Measurements from ENCODE around the gene DLGAP1.
A peak's percentile ranks its signal among the peaks of the same experiment; 100 is the strongest.

Gene DLGAP1

DNA sequence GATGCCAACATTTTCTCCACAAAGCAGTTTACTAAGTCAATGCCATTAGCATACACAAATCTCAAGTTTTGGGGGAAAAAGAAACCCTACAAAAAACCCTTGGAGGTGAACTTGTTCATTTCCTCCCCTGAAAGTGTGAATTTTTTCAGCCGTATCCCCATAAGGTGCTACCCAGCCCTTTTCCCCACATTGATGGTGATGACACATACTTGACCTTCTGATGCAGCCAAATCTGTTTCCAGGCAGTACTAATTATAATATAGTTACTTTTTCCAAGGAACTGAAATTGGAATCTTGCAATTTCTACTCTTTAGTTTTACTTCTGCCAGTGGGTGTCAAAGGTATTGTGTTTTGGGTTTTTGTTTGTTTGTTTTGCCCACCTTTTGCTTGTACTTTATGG lies 530.7 kb downstream of the DLGAP1 start:
- no peak for FAIRE-seq

DNA sequence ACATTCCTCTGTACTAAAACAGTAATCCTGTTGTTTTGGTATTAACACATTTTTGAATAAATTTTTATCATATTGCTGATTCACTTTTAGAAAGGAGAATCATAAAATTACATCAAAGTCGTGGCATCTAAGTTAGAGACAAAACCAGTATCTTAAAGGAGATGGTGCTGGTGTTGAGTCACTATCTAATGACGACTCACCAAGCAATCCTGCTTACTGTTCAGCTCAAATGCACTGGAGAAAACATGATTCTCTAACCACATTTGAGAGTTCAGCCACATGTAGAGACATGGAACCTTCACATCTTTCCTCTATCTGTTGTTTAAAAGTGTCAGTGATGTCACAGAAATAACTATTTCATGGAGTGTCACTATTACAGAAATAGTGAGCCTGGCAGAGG lies 531.4 kb downstream of the DLGAP1 start:
- FAIRE-seq: no peak

DNA sequence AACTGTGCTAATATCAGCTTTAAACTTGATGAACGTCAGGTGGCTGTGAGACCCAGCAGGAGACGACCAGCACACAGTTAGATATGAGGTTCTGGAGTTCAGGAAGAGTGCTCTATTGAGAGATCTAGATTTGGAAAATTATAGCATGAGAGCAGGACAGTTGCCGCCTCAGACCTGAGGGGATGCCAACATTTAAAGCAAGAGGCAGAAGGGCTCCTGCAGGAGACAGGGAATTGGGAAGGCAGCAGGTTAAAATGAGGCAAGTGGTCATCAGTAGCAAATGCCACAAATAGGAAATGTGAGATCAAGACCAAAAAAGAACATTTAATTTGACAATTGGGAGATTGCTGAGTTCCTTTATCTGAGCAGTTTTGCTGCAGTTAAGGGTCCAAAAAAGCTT lies 533.3 kb downstream of the DLGAP1 start:
- FAIRE-seq: no peak

DNA sequence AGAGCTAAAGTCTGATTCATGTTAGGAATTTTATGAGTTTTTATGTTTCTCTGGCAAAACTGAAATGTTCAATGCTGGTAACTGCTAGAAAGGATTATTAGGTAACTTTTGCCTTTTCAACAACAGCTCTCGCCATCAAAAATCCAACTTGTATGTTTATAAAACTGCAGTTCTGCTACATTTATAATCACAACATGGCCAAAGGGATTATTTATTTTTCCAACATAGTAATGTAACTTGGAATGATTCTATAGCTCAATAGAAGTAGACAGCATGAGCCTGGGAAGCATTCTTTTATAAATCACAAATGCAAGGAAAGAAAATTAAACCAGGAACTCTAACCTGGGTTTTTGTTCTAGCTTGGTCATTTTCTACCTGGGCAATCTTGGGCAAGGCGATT lies 534.3 kb downstream of the DLGAP1 start:
- FAIRE-seq: no peak

- no peak for FAIRE-seq
These were observed 535.6 kb downstream of the DLGAP1 start for GRCh38 chr18:3919396-3920061.

DNA sequence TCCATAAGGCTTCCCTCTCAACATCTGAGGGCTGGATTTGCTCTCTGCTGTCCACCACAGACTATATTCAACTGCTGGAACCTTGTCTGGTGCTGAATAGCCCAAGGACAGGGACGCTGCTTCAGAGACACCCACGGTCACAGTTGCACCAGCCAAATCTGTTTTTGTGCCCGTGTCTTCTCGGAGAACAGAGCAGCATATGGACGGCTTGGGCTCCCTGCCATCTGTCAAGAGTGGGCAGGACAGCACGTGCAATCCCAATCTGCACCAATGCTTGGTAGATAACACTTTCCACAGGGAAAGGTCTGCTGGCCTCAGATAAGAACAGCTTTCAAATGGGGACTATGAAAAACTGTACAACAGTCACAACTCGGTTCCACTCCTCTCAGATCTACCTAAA lies 539.0 kb downstream of the DLGAP1 start:
- no peak for FAIRE-seq

DNA sequence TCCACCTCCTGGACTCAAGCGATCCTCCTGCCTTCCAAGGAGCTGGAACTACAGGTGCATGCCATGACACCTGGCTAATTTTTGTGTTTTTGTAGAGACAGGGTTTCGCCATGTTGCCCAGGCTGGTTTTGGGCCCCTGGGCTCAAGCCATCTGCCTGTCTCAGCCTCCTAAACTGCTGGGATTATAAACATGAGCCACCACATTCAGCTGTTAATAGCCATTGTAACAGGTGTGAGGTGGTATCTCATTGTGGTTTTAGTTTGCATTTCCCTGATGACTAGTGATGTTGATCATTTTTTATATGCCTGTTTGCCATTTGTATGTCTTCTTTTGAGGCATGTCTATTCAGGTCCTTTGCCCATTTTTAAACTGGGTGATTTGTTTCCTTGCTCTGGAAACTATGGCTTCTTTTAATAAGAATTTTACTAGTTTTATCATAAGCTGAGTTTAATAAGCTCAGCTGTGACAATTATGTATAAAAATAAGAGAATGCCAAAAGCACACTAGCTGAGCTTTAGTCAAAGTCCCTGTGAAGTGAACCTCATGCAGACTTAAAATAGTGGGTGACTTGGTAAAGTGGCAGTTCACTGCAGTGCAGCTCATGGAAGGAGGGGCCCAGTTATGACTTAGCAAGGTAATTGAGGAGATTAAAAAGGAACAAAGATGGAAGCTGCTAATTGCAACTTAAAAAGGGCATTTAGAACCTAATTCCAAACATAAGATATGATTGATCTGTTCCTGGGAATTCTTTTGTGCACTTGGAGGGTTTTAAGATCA lies 540.1 kb downstream of the DLGAP1 start:
- FAIRE-seq: peak; percentile 29

GRCh38 chr18:3914109-3914508 lies 541.0 kb downstream of the DLGAP1 start:
- no peak for FAIRE-seq

DNA sequence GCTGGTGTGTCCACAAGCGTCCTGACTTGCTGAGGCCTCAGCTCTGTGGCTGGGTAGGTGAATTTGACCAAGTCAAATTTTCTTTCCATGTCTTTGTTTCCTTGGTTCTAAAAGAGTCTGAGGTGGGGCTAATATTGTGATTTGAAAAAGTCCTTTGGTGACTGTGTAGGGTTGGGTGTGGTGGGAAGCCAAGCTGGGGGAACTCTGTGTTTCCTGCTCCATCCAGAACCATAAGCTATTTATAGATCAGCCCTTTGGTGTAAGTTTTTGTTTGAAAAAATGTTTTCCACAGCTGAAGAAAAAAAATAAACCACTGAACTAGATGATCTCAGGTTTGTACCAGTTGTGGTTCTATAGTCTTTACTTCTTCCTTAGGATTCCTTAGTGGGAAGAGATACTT lies 542.4 kb downstream of the DLGAP1 start:
- no peak for FAIRE-seq

DNA sequence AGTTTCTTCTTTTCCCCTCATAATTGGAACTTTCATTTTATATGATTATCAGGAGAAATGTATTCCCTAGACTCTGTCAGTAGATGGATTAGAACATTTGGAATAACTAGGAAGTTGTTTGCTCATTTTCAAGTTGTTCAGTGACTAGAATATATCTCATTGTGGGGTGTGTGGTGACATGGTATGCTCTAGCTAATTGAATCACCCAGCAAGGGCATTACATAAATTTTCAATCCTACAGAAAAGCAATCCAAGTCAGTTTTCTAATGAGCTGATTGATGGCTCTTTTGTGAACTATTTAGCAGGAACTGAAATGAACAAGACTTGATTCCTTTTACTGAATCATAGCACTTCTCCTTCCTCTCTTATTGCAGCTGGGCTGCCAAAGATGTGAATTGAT lies 543.7 kb downstream of the DLGAP1 start:
- FAIRE-seq: no peak

- peak; percentile 68 for FAIRE-seq
These were observed 544.6 kb downstream of the DLGAP1 start for GRCh38 chr18:3910512-3910911.

DNA sequence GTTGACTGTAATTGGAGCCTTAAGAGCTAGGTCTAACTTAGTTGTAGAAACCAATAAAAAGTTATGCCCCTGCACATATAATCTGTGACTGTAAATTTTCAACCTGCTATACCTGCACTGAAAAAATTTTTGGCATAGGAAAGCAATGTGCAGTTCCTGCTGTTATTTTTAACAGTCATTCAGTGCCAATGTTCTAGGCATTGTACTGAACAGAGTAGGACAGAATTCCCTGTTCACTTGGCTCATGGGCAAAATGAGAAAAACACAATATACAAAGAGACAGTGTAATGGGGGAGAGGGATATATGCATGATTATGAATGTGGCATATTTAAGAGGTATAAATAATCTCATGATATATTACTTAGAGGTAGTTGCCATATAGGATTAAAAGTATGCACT lies 547.2 kb downstream of the DLGAP1 start:
- FAIRE-seq: peak; percentile 82

DNA sequence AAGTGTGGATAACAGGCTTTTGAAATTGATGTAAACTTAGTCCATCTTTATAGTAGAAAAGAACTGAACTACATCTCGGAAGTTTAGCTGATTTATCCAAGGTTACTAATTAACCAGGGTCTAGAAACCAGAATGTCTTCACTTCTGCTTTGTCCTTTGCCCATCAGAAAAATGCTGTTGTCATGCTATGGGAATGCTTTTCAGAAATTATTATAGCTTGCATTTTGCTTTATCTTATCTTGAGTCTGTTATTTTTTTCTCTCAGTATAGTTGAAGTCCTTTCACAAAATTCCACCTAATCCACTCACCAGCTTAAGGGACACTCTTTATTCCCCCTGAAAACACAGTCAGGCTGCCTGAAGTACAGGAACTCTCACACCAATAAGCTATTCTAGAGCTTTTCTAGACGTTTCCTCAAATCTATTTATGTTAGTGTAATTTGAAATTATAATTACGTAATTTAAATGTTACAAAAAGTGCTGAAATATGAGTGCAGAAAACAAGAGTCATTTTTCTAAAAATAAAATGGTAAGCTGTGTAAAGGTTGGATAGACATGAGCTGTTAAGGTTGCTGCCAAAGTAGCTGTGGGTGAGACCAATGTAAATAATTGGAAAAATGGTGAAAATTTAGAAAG lies 548.9 kb downstream of the DLGAP1 start:
- FAIRE-seq: no peak

GRCh38 chr18:3903337-3903736 lies 551.8 kb downstream of the DLGAP1 start:
- peak; percentile 97 for FAIRE-seq

DNA sequence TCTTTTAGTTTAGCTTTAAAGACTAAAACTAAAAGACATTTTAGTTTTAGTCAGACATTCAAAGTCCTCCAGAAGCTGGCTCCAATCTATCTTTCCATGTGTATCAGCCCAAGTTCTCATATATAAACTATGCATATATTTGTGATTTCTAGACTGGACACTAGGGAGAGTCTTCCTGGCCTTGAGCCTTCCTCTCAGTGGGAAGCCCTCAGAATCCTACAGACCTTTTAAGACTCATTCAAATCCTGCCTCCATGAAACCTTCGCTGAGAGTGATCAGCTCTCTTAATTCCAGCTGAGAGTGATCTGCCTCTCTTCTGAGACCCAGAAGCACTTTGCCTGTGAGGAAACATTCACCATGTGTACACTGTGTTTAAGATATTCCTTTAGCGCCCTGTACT lies 552.4 kb downstream of the DLGAP1 start:
- no peak for FAIRE-seq

GRCh38 chr18:3901811-3902210 lies 553.3 kb downstream of the DLGAP1 start:
- FAIRE-seq: no peak

DNA sequence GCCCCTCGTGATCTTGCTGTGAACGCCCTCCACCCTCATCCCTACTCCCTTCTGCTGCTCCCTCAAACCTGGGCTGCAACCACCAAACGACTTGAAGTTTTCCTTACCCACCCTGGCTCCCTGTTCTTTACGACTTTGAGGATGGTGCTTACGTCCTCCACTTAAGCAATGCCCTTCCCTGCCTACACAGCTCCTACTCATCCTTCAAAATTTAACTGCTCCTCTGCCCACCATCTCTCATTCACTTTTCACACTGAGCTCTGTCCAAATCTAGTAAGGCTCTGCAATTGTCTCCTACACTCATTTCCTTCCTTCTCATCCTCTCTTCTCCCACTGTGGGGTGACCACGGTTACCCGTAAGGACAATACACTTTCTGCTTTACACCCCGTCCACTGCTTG lies 554.1 kb downstream of the DLGAP1 start:
- no peak for FAIRE-seq

- FAIRE-seq: no peak
These were observed 554.8 kb downstream of the DLGAP1 start for GRCh38 chr18:3900327-3900726.

DNA sequence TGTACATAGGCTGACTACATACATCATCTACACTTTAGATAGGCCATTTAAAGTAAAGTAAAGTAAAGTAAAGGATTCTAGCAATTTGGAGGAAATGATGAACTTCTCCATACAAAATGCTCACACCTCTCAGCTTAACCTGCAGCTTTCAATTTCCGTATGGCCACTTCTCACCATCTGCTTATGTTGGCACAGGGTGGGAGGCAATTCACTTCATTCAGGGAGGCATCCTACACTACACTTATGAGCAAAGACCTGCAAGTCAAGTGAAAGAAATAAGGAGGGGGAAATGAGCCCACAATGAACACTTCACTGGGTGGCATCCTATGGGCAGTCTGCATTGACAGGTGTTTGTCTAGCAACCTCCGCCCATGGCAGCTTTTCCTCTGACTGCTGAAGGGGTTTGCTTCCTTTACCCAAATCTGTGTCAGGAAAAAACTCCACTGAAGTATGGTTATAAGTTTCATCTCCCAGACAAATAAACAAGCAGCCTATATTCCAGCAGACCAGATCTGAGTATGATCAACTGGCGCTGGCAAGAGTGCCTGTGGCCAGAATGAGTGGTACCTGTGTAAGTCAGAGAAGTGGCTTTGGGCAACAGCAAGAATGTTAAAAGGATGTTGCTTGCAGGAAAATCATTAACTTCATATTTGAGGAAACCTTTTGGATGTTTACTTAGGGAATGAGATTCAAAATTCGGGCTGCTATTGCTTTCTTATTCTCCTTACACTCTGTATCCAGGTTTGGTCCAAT lies 556.1 kb downstream of the DLGAP1 start:
- FAIRE-seq: peak; percentile 56

- FAIRE-seq: no peak
These were observed 563.0 kb downstream of the DLGAP1 start for GRCh38 chr18:3892152-3892551.

DNA sequence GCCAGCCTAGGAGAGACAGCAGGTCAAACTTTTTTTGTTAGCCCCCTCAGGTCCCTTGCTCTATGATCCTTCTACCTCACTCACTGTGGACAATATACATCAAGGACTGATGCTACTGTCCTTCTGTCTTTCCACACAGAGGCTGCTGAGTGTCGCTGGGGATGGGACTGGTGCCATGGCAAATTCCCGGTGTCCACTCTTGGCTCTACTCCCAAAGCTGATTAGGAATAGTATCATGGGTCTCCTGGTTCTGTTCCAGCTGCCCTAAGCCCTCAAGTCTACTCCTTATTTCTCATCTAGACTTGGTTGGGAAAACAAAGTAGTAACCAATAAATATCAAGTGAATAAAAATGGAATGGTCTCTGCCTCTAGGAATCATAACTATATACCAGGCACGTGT lies 563.9 kb downstream of the DLGAP1 start:
- no peak for FAIRE-seq

- FAIRE-seq: no peak
These were observed 565.3 kb downstream of the DLGAP1 start for GRCh38 chr18:3889803-3890202.

- no peak for FAIRE-seq
These were observed 566.0 kb downstream of the DLGAP1 start for GRCh38 chr18:3889121-3889520.
